Activated naive CD8-positive, alpha-beta T cell treated with anti-CD3 and anti-CD28 coated beads, Interleukin-2, amount 50 U/mL, for 16 hours (primary cell): ENCODE data around the gene PRRC2C.
"Not testable (repeated sequence)": the region's sequence is repeated elsewhere in the genome, so short reads cannot be mapped to it uniquely, and the experiment has no call there.

Source experiments
- DNase-seq: peaks from one replicate; pipeline ENCODE4 v3.0.0-alpha.2; 2020; ENCODE audit warnings: low read depth, low spot score

Gene PRRC2C

DNA sequence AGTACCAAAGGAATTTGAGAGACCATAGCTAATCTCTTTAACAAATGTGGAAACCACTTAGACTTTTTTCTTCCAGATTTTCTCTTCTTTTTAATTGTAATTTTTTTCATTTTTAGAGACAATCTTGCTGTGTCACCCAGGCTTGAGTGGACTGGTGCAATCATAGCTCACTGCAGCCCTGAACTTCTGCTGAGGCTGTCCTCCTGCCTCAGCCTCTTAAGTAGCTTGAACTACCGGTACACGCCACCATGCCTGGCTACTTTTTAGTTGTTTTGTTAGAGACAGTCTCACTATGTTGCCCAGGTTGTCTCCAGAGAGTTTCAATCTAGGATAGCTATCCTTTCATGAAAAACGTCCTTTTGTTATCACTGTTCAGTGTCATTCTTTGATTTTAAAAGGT lies 15.0 kb downstream of the PRRC2C start:
- no peak for DNase-seq

- no peak for DNase-seq
These were observed 15.5 kb downstream of the PRRC2C start for GRCh38 chr1:171500803-171501202.

- DNase-seq, result no peak
These were observed 16.1 kb downstream of the PRRC2C start for GRCh38 chr1:171501305-171502024.

DNA sequence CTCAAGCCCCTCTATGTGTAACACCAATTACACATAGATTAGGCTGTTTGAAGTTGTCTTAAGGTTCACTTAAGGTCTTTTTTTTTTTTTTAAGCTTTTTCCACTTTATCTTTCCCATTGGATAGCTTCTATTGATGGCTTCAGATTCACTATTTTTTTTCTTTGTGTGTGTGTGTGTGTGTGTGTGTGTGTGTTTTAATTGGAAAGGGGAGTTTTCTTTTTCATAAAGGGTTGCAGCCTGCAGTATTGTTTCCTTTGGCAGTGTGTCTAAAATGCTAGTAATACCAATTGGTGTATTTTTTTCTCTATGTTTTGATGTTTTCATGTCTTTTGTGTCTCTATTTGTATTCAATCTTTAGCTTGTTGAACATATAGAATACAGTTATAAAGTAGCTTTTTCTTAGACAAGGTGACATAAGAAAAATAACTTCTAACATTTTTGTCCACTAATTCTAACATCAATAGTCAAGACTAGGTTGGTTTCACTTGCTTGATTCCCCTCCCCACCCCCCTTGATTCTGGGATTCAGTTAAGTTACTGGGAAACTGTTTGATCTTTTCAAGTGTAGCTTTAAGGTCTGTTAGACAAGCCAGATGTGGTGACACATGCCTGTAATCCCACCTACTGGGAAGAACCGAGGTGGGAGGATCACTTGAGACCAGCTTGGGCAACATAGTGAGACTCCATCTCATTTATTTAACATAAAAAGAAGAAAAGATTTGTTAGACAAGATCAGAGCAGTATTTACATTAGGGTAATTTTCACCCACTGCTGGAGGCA lies 21.4 kb downstream of the PRRC2C start:
- DNase-seq, result no peak

DNA sequence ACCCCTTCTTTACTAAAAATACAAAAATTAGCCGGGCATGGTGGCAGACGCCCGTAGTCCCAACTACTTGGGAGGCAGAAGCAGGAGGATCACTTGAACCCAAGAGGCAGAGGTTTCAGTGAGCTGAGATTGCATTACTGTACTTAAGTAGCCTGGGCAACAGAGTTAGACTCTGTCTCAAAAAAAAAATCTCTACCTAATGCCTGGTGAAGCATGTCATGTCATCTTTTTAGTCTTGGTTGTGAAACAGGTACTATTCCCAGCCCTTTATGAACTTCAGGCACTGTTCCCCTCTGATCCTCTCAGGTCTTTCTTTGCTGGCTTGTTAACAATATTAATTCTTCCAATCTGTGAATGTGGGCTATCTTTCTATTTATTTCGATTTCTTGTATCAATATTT lies 22.1 kb downstream of the PRRC2C start:
- DNase-seq, result no peak

DNA sequence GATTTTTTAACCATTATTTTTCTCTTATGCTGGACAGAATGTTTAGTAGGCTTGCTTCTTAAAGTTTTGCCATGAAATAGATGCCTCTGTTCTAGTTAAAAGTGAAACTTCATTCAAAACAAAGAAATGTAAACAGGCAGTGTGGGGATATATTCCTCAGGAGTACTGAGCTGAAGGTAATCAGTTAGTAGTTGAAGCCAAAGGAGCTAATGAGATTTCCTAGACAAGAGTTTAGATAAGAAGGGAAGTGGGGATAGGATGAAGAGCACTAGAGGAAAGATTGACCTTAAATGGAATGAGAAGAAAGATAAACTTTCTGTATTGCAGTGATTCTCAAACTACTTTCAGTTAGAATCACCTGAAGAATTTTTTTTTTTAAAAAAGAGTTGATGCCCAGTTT lies 23.9 kb downstream of the PRRC2C start:
- DNase-seq, result no peak

GRCh38 chr1:171513743-171514142 lies 28.4 kb downstream of the PRRC2C start:
- no peak for DNase-seq

DNA sequence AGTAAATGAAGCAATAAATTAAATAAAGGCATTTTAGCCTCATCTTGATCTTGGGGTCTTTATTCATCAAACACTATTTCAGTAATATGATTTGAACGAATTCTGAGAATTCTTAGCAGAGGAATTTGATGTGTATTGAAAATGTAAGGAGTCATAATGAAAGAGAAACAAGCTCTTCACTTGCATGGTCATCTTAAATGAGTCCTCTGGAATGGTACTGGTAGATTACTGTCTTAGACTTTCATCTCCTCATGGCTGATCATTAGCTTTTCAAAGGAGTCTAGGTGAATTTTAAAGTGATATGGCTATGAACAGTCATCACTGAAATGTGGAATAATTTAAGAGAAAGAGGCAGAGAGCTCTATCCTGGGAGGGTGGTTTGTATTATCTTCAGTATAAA lies 30.0 kb downstream of the PRRC2C start:
- no peak for DNase-seq

DNA sequence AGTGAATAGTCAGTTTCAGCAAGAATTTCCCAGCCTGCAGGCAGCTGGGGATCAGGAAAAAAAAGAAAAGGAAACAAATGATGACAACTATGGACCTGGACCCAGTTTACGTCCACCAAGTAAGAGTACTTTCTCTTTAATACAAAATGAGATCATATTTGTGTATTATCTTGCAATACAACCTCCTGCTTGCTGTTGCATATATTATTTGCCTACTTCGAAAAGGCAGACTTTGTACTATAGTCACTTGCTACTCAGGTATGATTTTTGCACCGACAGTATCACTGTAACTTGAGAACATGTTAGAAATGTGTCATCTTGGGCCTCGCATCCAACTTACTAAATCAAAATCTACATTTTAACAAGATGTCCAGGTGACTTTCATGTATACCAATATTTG lies 30.4 kb downstream of the PRRC2C start:
- no peak for DNase-seq

GRCh38 chr1:171521567-171521966 lies 36.2 kb downstream of the PRRC2C start:
- no peak for DNase-seq

DNA sequence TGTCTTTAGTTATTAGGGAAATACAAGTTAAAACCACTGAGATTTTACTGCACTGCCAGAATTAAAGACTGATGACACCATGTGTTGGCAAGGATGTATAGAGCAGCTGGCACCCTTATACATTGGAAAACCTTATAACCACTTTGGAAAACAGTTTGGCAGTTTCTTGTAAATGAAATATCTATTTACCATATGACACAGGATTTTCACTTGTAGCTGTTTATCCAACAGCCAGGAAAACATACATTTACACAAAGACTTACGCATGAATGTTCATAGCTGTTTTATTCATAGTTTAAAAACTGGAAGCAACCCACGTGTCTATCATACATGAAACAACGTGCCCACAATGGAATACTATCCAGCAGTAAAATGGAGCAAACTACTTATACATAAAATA lies 45.3 kb downstream of the PRRC2C start:
- DNase-seq, result no peak

GRCh38 chr1:171532520-171532919 lies 47.2 kb downstream of the PRRC2C start:
- no peak for DNase-seq

DNA sequence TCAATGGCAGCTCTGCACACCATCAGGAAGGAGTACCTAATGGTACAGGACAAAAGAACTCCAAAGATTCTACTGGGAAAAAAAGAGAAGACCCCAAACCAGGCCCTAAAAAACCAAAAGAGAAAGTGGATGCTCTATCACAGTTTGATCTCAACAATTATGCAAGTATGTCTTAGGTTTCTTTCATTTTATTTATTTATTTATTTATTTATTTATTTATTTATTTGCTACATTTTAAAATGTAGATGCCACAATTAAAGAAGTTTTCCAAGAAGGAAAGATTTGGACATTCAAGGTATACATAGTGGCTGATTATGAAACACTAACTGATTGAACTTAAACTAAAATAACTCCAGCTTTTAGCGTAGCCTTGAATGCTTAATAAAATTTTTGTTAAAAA lies 60.2 kb downstream of the PRRC2C start:
- DNase-seq, result no peak

DNA sequence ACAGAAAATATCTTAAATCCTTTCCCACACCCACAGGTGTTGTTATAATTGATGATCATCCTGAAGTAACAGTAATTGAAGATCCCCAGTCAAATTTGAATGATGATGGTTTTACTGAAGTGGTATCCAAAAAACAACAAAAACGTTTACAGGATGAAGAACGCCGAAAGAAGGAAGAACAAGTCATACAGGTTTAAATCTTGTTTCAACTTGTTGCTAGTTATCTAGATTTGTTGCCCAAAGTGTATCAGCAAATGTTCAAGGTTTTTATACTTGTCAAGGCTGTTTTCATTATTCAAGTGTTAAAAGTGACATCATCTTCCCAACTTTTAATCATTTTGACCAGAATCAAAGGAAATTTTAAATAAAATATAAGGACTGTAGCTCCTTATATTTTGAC lies 64.7 kb downstream of the PRRC2C start:
- no peak for DNase-seq

GRCh38 chr1:171550598-171551100 lies 65.3 kb downstream of the PRRC2C start:
- not testable (repeated sequence) for DNase-seq

GRCh38 chr1:171553960-171554359 lies 68.6 kb downstream of the PRRC2C start:
- DNase-seq, result not testable (repeated sequence)

DNA sequence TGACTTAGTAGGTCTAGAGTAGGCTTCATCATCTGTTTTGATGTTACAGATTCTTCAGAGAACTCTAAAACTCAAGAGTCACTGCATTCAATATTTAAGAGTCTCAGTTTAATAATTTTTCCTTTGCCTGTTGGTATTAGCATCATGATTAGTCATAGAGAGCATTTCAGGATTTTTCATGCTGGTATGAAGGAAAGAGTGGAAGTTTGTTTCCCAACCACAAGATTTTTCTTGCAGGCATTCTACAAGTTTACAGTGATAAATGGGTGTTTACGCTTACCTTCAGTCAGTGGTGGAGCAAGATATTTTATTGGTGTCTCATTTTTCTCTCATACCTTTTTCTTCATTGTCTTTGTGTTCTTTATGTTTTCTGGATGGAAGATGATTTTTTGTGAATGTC lies 78.3 kb downstream of the PRRC2C start:
- DNase-seq, result no peak

GRCh38 chr1:171566467-171566866 lies 81.1 kb downstream of the PRRC2C start:
- DNase-seq, result no peak

DNA sequence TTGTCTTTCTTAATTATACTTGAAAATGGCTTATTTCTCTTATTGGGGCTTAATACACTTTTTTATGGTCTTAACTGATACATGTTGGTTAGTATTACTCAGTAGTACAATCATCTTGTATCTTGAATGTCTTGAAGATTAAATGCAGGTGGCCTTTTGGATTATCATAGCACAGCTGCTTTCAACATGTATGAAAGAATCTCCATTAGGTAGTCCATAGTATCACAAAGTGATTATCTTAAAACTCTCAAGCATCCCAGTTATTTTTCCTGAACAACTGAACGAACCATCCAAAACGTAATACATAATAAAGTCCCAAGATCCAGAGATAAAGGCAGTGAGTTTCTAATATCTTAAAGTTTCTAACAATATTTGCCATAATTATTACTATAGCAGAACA lies 85.0 kb downstream of the PRRC2C start:
- DNase-seq, result no peak

GRCh38 chr1:171576144-171576543 lies 90.8 kb downstream of the PRRC2C start:
- no peak for DNase-seq

- DNase-seq, result no peak
These were observed 95.9 kb downstream of the PRRC2C start for GRCh38 chr1:171581226-171581625.

- no peak for DNase-seq
These were observed 96.4 kb downstream of the PRRC2C start for GRCh38 chr1:171581766-171582165.

DNA sequence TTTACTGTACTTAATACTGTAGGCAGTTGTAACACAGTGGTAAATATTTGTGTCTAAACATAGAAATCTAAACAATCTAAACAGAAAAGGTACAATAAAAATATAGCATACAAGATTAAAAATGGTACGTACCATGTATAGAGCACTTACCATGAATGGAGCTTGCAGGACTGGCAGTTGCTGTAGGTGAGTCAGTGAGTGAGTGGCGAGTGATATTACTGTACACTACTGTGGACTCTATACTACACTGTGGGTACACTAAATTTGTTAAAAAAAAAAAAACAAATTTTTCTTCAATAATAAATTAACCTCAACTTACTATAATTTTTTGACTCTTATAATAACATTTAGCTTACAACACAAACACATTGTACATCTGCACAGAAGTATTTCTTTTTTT lies 97.3 kb downstream of the PRRC2C start:
- DNase-seq, result no peak
